K562 (cell line): ENCODE measurements around the gene EDN2. TPM values are rescaled to one million over a fixed set of nuclear protein-coding genes. Genes with fewer than 3 reads are reported as not detected.

Source experiments
- MAFF ChIP-seq: IDR thresholded peaks from 2 replicates; pipeline ENCODE4 v1.6.1; 2012; ENCODE audit warnings: low read length, improper control_type of control experiment
- TAF15 ChIP-seq: fragments of 200-400 bp; formaldehyde crosslinking; IDR thresholded peaks from 2 replicates; pipeline ENCODE4 v1.6.1; 2017; ENCODE audit warnings: mild to moderate bottlenecking, low read depth, low read length, moderate library complexity
- polyA plus RNA-seq, 8 experiments: library from polyadenylated mRNA; depleted of rRNA in 4 of 8; stranded (reverse) in 5 of 8; unstranded in 3 of 8; fragments of >200 nt; fragmentation: Nextera tagmentation in 2 of 8; fragmentation: Illumina TruSeq in 1 of 8; extraction: Ambion mirVana in 2 of 8; extraction: Trizol in 1 of 8; gene quantifications; 2 replicates each; pipeline versions ENCODE4 v1.2.1 to v1.2.3, GENCODE V29; 2011 to 2014; ENCODE audit warnings: inconsistent platforms in 1 of 8, missing spikeins in 1 of 8
- total RNA-seq, 7 experiments: library from RNA; depleted of rRNA in 6 of 7; stranded (reverse); fragments of >200 nt in 6 of 7; fragmentation: Illumina TruSeq in 2 of 7; extraction: Trizol in 2 of 7; gene quantifications; 2 replicates each; pipeline versions ENCODE4 v1.2.1 to v1.2.3, GENCODE V29; 2011 to 2021; ENCODE audit warnings: low replicate concordance in 1 of 7
- TF ChIP-seq, protein P1 (sequence below): fragments of 450-650 bp; IDR thresholded peaks from 2 replicates; pipeline ENCODE4 v1.6.1; 2016; ENCODE audit warnings: mild to moderate bottlenecking, moderate library complexity

The EDN2 gene
- total and polyA plus RNA-seq, 9 of the 15 experiments (the other 6 are each of a cell fraction or from before 2014, with no cell fraction given) = not detected

DNA sequence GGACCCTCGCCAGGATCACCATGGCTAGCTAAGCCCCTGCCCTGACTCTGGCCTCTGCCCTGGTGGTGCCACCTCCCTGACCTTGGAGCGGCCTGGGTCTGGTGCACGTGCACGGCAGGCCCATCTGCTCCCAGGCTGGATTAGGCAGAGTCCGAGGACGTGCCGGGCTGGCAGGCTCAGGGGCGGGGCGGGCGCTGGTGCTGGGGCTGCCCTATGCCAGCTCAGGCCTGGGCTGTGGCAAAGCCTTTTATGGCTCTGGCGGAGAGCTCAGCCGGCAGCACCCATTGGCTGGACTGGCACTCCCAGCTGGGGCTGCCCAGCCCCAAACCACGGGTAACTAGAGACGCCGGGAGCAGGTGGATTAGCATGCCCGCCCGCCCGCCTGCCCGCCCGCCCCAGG is 17.1 kb upstream of the EDN2 start (continued):
- TF ChIP-seq, protein P1, sequence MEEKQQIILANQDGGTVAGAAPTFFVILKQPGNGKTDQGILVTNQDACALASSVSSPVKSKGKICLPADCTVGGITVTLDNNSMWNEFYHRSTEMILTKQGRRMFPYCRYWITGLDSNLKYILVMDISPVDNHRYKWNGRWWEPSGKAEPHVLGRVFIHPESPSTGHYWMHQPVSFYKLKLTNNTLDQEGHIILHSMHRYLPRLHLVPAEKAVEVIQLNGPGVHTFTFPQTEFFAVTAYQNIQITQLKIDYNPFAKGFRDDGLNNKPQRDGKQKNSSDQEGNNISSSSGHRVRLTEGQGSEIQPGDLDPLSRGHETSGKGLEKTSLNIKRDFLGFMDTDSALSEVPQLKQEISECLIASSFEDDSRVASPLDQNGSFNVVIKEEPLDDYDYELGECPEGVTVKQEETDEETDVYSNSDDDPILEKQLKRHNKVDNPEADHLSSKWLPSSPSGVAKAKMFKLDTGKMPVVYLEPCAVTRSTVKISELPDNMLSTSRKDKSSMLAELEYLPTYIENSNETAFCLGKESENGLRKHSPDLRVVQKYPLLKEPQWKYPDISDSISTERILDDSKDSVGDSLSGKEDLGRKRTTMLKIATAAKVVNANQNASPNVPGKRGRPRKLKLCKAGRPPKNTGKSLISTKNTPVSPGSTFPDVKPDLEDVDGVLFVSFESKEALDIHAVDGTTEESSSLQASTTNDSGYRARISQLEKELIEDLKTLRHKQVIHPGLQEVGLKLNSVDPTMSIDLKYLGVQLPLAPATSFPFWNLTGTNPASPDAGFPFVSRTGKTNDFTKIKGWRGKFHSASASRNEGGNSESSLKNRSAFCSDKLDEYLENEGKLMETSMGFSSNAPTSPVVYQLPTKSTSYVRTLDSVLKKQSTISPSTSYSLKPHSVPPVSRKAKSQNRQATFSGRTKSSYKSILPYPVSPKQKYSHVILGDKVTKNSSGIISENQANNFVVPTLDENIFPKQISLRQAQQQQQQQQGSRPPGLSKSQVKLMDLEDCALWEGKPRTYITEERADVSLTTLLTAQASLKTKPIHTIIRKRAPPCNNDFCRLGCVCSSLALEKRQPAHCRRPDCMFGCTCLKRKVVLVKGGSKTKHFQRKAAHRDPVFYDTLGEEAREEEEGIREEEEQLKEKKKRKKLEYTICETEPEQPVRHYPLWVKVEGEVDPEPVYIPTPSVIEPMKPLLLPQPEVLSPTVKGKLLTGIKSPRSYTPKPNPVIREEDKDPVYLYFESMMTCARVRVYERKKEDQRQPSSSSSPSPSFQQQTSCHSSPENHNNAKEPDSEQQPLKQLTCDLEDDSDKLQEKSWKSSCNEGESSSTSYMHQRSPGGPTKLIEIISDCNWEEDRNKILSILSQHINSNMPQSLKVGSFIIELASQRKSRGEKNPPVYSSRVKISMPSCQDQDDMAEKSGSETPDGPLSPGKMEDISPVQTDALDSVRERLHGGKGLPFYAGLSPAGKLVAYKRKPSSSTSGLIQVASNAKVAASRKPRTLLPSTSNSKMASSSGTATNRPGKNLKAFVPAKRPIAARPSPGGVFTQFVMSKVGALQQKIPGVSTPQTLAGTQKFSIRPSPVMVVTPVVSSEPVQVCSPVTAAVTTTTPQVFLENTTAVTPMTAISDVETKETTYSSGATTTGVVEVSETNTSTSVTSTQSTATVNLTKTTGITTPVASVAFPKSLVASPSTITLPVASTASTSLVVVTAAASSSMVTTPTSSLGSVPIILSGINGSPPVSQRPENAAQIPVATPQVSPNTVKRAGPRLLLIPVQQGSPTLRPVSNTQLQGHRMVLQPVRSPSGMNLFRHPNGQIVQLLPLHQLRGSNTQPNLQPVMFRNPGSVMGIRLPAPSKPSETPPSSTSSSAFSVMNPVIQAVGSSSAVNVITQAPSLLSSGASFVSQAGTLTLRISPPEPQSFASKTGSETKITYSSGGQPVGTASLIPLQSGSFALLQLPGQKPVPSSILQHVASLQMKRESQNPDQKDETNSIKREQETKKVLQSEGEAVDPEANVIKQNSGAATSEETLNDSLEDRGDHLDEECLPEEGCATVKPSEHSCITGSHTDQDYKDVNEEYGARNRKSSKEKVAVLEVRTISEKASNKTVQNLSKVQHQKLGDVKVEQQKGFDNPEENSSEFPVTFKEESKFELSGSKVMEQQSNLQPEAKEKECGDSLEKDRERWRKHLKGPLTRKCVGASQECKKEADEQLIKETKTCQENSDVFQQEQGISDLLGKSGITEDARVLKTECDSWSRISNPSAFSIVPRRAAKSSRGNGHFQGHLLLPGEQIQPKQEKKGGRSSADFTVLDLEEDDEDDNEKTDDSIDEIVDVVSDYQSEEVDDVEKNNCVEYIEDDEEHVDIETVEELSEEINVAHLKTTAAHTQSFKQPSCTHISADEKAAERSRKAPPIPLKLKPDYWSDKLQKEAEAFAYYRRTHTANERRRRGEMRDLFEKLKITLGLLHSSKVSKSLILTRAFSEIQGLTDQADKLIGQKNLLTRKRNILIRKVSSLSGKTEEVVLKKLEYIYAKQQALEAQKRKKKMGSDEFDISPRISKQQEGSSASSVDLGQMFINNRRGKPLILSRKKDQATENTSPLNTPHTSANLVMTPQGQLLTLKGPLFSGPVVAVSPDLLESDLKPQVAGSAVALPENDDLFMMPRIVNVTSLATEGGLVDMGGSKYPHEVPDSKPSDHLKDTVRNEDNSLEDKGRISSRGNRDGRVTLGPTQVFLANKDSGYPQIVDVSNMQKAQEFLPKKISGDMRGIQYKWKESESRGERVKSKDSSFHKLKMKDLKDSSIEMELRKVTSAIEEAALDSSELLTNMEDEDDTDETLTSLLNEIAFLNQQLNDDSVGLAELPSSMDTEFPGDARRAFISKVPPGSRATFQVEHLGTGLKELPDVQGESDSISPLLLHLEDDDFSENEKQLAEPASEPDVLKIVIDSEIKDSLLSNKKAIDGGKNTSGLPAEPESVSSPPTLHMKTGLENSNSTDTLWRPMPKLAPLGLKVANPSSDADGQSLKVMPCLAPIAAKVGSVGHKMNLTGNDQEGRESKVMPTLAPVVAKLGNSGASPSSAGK = no peak
- TF ChIP-seq MAFF = no peak
- no peak for TF ChIP-seq TAF15
